HG03521 (cell line): ENCODE data around the gene FBXO24.
A peak's percentile ranks its signal among the peaks of the same experiment; 100 is the strongest.

ENCODE experiments used
- ATAC-seq: cut with Tn5 transposase; IDR thresholded peaks from one replicate; pipeline ENCODE4 v1.9.1; 2021; ENCODE audit warnings: mild to moderate bottlenecking, moderate library complexity; ENCODE audit not compliant: unreplicated experiment

The FBXO24 gene

GRCh38 chr7:100589341-100589947 lies 3.3 kb downstream of the FBXO24 start:
- no peak for ATAC-seq

DNA sequence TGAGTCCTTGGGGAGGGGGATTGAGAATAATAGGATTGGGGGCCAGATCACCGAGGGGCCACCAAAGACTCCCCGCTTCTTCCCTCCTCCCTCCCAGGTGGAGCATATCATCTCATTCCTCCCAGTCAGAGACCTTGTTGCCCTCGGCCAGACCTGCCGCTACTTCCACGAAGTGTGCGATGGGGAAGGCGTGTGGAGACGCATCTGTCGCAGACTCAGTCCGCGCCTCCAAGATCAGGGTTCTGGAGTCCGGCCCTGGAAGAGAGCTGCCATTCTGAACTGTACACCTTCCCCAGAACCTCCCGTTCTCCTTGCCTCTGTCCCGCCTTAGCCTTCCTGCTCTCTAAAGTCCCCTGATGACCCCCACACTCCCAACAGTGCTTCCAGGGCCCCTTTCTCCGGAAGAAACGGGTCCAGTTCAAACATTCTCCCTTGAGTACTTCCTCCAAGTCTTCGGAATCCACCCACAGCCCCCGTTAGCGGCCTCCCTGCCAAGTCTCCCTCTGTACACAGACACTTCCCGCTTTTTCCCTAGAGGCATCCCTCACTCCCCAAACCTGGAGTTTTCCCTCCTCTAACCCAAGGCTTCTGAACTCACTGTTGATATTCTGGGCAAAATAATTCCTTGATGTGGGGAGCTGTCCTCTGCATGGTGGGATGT lies 4.1 kb downstream of the FBXO24 start:
- no peak for ATAC-seq

- no peak for ATAC-seq
Observed at GRCh38 chr7:100591596-100591995, 5.5 kb downstream of the FBXO24 start.

GRCh38 chr7:100595188-100595587 lies 9.1 kb downstream of the FBXO24 start:
- no peak for ATAC-seq

GRCh38 chr7:100598425-100598824 lies 12.3 kb downstream of the FBXO24 start:
- ATAC-seq, result no peak

DNA sequence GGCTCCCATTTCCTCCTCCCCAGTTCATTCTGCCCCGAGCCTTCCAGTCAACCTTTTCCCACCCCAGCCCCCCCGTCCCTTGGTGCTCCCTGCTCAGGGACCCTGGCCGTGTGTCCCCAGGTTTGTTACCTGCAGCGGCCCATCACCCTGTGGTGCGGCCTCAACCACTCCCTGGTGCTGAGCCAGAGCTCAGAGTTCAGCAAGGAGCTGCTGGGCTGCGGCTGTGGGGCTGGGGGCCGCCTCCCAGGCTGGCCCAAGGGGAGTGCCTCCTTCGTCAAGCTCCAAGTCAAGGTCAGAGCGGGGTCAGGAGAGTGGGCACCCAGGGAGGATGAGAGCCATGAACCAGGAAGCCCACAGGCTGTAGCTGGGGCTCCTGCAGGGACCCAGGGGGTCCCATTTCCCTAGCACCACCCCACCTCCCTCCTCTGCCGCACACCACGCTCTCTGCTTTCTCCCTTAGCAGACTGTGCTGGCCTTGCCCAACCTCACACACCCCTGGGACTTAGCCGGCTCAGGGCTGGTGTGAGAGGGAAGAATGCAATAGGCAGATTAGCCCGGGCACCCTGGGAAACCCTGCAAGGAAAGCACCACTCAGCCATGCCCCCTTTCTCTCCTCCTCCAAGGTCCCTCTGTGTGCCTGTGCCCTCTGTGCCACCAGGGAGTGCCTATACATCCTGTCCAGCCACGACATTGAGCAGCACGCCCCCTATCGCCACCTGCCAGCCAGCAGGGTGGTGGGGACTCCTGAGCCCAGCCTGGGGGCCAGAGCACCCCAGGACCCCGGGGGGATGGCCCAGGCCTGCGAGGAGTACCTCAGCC lies 14.0 kb downstream of the FBXO24 start:
- ATAC-seq, result no peak

- ATAC-seq, result no peak
Observed at GRCh38 chr7:100600730-100601038, 14.6 kb downstream of the FBXO24 start.

- no peak for ATAC-seq
Observed at GRCh38 chr7:100602889-100603725, 17.0 kb downstream of the FBXO24 start.

DNA sequence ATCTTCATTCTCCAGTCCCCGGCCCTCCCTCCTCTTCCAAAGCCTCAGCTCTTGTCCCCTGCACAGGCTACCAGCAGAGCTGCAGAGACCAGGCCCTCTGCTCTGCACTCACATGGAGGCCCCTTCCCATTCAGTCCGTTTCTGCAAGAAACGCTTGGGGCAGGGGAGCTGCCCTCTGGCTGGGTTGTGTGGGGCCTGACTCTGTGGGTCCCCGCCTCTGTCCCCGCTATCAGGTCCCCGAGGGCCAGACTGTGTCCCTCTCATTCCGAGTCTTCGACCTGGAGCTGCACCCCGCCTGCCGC lies 17.5 kb downstream of the FBXO24 start:
- no peak for ATAC-seq

DNA sequence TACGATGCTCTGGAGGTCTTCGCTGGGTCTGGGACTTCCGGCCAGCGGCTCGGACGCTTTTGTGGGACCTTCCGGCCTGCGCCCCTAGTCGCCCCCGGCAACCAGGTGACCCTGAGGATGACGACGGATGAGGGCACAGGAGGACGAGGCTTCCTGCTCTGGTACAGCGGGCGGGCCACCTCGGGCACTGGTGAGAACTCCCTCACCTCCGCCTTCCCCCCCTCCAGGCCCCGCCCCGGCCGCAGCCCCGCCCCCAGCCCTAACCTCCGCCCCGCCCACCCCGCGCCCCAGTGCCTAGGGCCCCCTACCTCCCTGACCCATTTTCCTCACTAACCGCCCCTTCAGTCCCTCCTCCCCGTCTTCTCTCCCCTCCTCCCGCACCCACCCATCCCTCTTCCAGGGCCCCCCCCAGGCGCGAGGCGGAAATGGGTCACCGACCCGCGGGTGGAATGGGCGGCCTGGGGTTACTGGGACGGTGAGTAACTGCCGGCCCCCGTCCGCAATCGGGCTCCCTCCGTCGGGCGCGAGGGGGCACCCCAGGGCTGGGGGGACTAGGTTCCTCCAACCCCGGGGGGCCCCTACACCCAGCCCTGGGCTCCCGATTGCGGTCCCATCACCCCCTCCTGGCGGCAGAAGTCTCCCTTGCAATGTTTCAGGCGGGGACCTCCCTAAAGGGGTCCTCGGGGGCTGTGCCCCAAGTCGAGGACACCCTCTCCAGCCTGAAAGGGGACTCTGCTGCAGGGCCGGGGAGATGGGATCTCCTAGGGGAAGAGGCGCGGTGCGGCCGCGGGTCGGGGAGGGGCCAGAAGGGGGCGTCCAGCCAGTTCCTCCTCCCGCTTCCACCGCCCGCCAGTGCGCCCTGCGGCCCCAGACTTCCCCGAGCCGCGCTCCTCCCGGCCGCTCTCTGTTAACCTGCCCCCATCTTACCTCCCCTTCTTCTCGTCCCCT lies 18.2 kb downstream of the FBXO24 start:
- no peak for ATAC-seq

- ATAC-seq, result no peak
Observed at GRCh38 chr7:100604976-100605911, 19.1 kb downstream of the FBXO24 start.

DNA sequence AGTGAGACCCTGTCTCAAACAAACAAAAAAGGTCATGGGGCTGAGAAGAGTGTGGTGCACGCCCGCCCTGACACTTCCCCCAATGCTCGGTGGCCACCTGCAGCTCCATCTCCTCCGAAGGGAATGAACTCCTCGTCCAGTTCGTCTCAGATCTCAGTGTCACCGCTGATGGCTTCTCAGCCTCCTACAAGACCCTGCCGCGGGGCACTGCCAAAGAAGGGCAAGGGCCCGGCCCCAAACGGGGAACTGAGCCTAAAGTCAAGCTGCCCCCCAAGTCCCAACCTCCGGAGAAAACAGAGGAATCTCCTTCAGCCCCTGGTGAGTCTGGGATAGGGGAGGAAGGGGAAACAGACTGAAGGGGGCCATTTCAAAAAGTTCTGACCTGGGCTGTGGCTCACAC lies 20.2 kb downstream of the FBXO24 start:
- no peak for ATAC-seq

GRCh38 chr7:100607111-100607510 lies 21.0 kb downstream of the FBXO24 start:
- ATAC-seq, result no peak

DNA sequence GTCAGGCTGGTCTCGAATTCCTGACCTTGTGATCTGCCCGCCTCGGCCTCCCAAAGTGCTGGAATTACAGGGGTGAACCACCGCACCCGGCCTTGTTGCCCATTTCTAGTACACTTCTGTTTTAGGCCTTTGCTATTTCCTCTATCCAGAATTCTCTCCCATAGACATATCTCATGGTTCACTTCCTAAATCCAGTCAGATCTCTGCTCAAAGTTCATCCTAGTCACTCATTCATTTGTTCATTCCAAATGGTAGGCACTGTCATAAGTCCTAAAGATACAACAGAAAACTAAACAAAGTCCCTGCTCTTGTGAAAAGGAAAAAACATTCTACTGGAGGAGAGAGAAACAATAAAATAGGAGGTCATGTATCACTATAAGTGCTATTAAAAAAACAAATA lies 23.8 kb downstream of the FBXO24 start:
- ATAC-seq, result no peak

- ATAC-seq, result peak; percentile 89
Observed at GRCh38 chr7:100611983-100612729, 26.0 kb downstream of the FBXO24 start, which contains the start of gene MOSPD3. Gene MOSPD3, plus strand, starts transcription at chr7:100612540. Its CDS starts 252 bp downstream, at chr7:100612792.

GRCh38 chr7:100612730-100613390 lies 26.7 kb downstream of the FBXO24 start:
- ATAC-seq, result no peak

GRCh38 chr7:100613412-100614175 lies 27.5 kb downstream of the FBXO24 start:
- no peak for ATAC-seq
